ENCODE measurements around the gene TSG101.

TSG101 gene

GRCh38 chr11:18563090-18563730 lies 36.5 kb upstream of the TSG101 start:
- ATAC-seq (ENCODE audit: low read depth) (no peak), DNase-seq (ENCODE audit: low spot score) (no peak)
- no peak overlapping the region for H3K4me3 ChIP-seq (ENCODE audit: severe bottlenecking)
- H3K36me3 ChIP-seq (ENCODE audit: low read depth), result peaks cover 51% of the 10 kb centered on the region
- H3K4me1 ChIP-seq (ENCODE audit: insufficient read depth, poor library complexity, severe bottlenecking), result peaks cover 8% of the 10 kb centered on the region
- no peak overlapping the region for H3K27ac ChIP-seq (ENCODE audit: poor library complexity, severe bottlenecking)
- no peaks in the 10 kb centered on the region for H3K9me3 ChIP-seq (ENCODE audit: severe bottlenecking)
- no peaks in the 10 kb centered on the region for H3K27me3 ChIP-seq (ENCODE audit: insufficient read depth, poor library complexity, severe bottlenecking)
- TF ChIP-seq CTCF (IDR thresholded peaks at IDR 0.05; ENCODE audit: poor library complexity, severe bottlenecking), result no peak

GRCh38 chr11:18548001-18548400 lies 21.3 kb upstream of the TSG101 start:
- Histone ChIP-seq H3K27me3 (ENCODE audit: insufficient read depth, poor library complexity, severe bottlenecking) (no peaks in the 10 kb centered on the region), H3K4me1 (ENCODE audit: insufficient read depth, poor library complexity, severe bottlenecking) (no peaks in the 10 kb centered on the region), H3K27ac (ENCODE audit: poor library complexity, severe bottlenecking) (no peak overlapping the region), H3K36me3 (ENCODE audit: low read depth) (peaks cover 54% of the 10 kb centered on the region), H3K4me3 (ENCODE audit: severe bottlenecking) (no peak overlapping the region), H3K9me3 (ENCODE audit: severe bottlenecking) (no peaks in the 10 kb centered on the region)
- no peak for TF ChIP-seq CTCF (IDR thresholded peaks at IDR 0.05; ENCODE audit: poor library complexity, severe bottlenecking)
- ATAC-seq (ENCODE audit: low read depth), result no peak
- DNase-seq (ENCODE audit: low spot score), result no peak

- TF ChIP-seq CTCF (IDR thresholded peaks at IDR 0.05; ENCODE audit: poor library complexity, severe bottlenecking), result peak; percentile 71
- Histone ChIP-seq H3K4me1 (ENCODE audit: insufficient read depth, poor library complexity, severe bottlenecking) (no peaks in the 10 kb centered on the region), H3K27ac (ENCODE audit: poor library complexity, severe bottlenecking) (no peak overlapping the region), H3K4me3 (ENCODE audit: severe bottlenecking) (no peak overlapping the region), H3K9me3 (ENCODE audit: severe bottlenecking) (no peaks in the 10 kb centered on the region), H3K27me3 (ENCODE audit: insufficient read depth, poor library complexity, severe bottlenecking) (no peaks in the 10 kb centered on the region), H3K36me3 (ENCODE audit: low read depth) (peaks cover 50% of the 10 kb centered on the region)
- no peak for DNase-seq (ENCODE audit: low spot score)
- ATAC-seq (ENCODE audit: low read depth), result peak; percentile 62; the same call in 2 of the 3 replicates
These were observed 13.7 kb upstream of the TSG101 start for GRCh38 chr11:18540207-18541009.

- H3K4me1 ChIP-seq (ENCODE audit: insufficient read depth, poor library complexity, severe bottlenecking), result peaks cover 4% of the 10 kb centered on the region
- ATAC-seq (ENCODE audit: low read depth), result no peak
- H3K27ac ChIP-seq (ENCODE audit: poor library complexity, severe bottlenecking), result no peak overlapping the region
These were observed 9.5 kb upstream of the TSG101 start for GRCh38 chr11:18536209-18536608.

More at GRCh38 chr11:18536209-18536608, 9.5 kb upstream of the TSG101 start:
- no peak for DNase-seq (ENCODE audit: low spot score)
- Histone ChIP-seq H3K27me3 (ENCODE audit: insufficient read depth, poor library complexity, severe bottlenecking) (no peaks in the 10 kb centered on the region), H3K36me3 (ENCODE audit: low read depth) (peaks cover 59% of the 10 kb centered on the region), H3K9me3 (ENCODE audit: severe bottlenecking) (no peaks in the 10 kb centered on the region), H3K4me3 (ENCODE audit: severe bottlenecking) (no peak overlapping the region)
- no peak for TF ChIP-seq CTCF (IDR thresholded peaks at IDR 0.05; ENCODE audit: poor library complexity, severe bottlenecking)
